Endometrium (tissue), 2 donors: ENCODE measurements around the gene TSHR.
A peak's percentile ranks its signal among the peaks of the same experiment; 100 is the strongest.
"Not testable (repeated sequence)": the region's sequence is repeated elsewhere in the genome, so short reads cannot be mapped to it uniquely, and the experiment has no call there.

Experiments
- FAIRE-seq: peaks from 2 replicates; lab custom pipeline; 2012; peaks lifted over from hg19 to GRCh38; lab: Jason Lieb, UNC
- donor health status: control.
- donor health status: control.

The TSHR gene

GRCh38 chr14:81070511-81070910 is 115.1 kb downstream of the TSHR start:
- FAIRE-seq: no peak

- FAIRE-seq: no peak
Measured at GRCh38 chr14:81085596-81085995, 130.2 kb downstream of the TSHR start.

DNA sequence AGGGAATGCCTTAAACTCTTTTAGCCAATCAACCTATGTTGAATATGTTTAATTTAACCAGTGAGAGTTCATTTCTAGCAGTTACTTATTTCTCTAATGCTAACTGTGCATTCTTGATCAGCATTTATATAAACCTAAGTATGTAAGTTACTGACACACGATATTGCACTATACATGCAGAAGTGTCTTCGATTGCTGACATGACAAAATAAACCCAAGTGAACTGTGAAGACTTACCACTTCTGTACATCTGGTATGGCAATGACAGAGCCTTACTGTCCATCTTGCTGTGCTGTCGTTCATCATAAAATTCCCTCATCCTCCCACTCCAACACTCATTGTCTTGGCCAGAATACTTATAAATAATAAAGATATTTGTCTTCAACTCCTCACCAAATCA is 131.8 kb downstream of the TSHR start:
- FAIRE-seq: no peak

DNA sequence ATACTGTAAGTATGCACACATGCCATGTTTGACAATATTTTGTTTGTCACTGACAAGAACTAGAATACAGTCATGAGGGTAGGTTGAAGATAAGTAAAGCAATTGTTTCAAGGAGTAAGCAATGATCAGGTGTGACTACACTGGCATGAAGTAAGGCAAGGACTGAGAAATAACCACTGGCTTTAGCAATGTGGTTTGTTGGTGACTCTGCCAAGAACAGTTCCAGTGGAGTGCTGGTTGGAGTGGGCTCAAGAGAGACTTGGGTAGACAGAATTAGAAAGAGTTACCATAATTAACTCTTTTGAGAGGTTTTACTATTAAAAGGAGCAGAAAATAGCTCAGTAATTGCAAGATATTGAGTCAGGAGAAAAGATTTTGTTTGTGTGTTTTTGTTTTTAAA is 135.7 kb downstream of the TSHR start:
- no peak for FAIRE-seq

DNA sequence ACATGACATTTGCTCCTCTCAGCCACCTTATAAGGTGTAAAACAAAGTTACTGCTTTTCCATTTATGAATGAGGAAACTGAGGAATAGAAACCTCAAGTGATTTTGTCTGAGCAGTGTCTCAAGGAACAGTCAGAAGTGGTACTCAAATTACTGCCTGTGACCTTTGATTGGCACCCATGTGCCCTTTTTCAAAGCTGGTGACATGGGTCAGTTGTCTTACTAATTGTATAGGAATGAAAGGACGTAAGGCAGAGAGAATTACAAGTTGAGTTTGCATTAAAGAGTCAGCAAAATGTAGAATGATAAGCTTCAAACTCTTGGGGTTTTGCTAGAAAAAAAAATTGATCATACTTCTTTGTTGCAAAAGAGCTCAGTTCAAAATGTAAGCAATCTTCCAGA is 136.2 kb downstream of the TSHR start:
- no peak for FAIRE-seq

- FAIRE-seq: no peak
Measured at GRCh38 chr14:81093651-81094050, 138.2 kb downstream of the TSHR start.

GRCh38 chr14:81095539-81095938 is 140.1 kb downstream of the TSHR start:
- no peak for FAIRE-seq

GRCh38 chr14:81096656-81097055 is 141.2 kb downstream of the TSHR start:
- FAIRE-seq: no peak

DNA sequence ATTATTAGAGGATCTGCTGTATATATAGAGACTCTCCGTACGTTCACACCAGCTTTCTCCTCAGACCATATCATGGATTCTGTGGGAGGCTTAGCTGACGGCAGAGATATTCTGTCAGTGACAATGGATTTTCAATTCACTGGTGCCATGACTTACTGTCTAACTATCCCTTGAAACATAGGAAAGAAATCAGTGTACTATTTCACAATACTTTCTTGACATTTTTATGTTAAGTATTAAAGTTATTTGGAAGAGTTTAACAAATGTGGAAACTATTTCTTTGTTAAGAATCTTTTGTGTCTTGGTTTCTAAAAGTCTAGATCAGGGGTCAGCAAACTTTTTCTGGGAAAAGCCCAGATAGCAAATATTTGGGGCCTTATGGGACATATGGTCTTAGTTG is 146.8 kb downstream of the TSHR start:
- no peak for FAIRE-seq

DNA sequence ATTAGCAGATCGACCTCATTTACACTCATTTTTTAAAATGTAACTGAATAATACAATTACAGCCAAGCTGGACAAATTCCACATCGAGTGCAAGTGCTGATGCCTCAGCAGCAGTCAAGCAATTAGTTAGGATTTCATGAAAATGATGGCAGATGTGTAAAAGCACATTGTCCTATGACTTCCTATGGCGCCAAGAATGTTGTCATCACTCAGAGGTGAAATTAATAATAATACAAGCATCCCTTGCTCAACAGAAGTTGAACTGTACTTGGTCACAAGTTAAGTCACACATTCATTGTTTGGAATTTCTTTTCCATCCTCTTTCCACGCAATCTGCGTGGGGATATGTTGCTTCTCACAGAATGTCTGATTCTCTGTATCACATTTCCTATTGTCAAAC is 148.0 kb downstream of the TSHR start:
- no peak for FAIRE-seq

GRCh38 chr14:81105378-81105777 is 150.0 kb downstream of the TSHR start:
- FAIRE-seq: no peak

GRCh38 chr14:81105961-81106360 is 150.5 kb downstream of the TSHR start:
- no peak for FAIRE-seq

DNA sequence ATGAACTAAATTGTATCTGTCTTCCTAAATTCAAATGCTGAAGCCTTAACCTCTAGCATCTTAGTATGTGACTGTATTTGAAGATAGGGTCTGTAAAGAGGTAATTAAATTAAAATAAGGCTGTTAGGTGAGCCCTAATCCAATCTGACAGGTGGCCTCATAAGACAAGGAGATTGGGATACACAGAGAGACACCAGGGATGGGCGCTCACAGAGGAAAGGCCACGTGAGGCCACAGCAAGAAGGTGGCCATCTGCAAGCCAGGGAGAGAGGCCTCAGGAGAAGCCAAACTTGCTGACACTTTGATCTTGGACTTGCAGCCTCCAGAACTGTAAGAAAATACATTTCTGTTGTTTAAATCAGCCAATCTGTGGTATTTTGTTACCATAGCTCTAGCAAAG is 154.8 kb downstream of the TSHR start:
- no peak for FAIRE-seq

DNA sequence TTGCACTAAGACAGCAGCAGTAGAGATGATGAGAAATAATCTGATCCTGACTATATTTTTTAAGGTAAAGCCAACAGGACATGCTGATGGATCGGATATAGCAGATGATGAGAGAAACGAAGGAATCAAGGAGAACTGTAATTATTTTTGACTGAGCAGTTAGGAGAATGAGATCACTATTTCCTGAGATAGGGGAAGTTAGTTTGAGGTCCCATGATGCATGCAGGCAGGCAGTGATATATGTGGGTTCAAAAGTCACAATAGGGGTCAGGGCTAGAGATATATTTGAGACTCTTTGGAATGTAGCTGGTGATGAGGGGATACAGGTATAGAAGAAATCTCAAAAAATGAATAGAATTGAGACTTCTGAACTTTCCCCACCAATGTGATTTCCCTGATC is 157.8 kb downstream of the TSHR start:
- FAIRE-seq: no peak

- FAIRE-seq: not testable (repeated sequence)
Measured at GRCh38 chr14:81113945-81114820, 158.8 kb downstream of the TSHR start.

DNA sequence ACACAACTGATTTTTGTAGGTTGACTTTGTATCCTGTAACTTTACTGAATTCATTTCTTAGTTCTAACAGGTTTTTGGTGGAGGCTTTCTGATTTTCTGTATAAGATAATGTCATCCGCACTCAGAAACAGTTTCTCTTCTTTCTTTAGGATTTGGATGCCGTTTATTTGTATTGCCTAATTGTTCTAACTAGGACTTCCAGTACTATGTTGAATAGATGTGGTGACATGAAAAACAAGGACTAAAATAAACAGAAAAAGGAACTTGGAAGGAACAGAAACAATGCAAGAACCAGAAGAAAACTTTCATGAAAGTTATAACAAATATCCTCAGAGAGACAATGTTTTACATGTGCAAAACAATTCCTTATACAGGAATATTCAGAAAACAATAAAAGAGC is 165.1 kb downstream of the TSHR start:
- peak; percentile 69 for FAIRE-seq

DNA sequence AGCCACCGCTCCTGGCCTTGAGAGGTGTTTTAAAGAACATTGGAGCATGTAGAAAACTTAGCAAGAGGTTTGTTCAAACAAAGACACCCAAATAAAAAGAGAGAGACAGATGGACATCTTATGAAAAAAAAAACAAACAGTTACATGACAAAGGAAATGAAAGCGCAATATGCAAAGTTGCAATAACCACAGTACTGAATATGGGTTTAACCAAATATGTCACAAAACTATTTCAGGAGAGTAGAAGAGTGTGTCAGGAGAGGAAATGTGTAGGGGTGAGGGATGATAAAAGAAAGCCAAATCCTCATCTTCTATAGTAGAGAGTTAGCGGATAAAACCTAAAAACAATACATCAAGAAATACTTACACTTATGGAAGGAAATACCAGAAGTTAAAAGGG is 166.9 kb downstream of the TSHR start:
- FAIRE-seq: no peak

- no peak for FAIRE-seq
Measured at GRCh38 chr14:81123811-81124210, 168.4 kb downstream of the TSHR start.

GRCh38 chr14:81125536-81125935 is 170.1 kb downstream of the TSHR start:
- no peak for FAIRE-seq

- FAIRE-seq: no peak
Measured at GRCh38 chr14:81127785-81128184, 172.4 kb downstream of the TSHR start.

DNA sequence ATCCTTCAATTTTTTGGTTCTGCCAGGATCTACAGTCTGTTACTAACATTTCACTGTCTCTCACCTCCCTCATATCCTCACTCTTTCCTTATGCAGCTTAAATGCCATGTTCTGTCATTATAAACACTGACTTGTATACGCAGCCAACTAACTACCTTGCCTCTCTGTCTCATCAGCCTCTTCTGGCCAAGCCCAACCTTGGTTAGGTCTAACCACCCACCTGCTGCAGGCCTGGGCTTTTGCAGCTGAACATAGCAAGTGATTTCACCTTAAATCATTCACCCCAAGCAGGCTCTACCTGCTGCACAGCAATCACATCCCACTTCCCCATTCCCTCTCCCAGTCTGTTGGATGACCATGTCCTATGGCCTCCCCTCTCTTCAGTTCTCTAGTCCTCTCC is 173.8 kb downstream of the TSHR start:
- no peak for FAIRE-seq

- no peak for FAIRE-seq
Measured at GRCh38 chr14:81132468-81132867, 177.0 kb downstream of the TSHR start.

GRCh38 chr14:81133400-81133799 is 178.0 kb downstream of the TSHR start:
- no peak for FAIRE-seq

- FAIRE-seq: no peak
Measured at GRCh38 chr14:81137316-81137715, 181.9 kb downstream of the TSHR start.
